ENCODE results near the gene S100B.
A peak's percentile ranks its signal among the peaks of the same experiment; 100 is the strongest.
"Not testable (repeated sequence)": the region's sequence is repeated elsewhere in the genome, so short reads cannot be mapped to it uniquely, and the experiment has no call there.

S100B gene

DNA sequence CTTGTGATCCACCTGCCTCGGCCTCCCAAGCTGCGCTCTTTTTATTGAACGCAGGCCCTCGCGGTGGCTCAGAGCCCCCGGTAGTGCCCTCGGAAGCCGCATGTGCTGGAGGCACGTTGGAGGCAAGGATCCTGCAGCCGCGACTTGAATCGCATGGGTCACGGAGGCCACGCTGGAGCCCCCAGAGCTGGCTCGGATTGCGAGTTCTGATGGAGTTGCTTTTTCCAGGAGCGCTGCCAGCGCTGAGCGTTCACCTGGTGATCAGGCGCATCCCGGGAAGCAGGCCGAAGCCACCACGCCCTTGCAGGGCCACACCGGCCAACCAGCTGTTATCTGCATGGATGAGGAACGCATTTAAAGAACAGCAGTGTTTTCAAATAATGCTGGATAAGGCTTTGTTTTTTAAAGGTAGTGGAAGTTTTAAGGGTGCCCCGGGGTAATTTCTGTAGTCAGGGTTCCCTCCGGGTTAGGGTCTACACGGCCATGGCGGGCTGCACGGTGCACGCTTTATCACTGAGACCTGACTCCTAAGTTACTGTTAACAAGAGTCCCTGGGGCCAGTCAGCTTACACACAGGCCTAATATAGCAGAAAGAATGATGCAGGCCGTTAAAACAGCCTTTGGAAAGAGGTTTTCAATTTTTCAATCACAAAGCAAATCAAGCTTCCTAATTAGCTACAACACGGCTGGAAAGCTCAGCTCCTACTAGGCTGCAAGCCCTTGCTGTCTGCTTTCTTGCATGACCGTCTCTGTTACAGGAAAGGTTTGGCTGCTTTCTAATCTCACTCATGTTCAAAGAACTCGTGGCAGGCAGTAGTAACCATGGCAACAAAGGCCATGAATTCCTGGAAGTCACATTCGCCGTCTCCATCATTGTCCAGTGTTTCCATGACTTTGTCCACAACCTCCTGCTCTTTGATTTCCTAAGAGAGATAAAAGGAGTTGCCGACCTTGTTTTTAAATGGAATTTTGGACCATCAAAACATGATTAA is 6.0 kb downstream of the S100B start:
- FAIRE-seq = peak; percentile 79

- no peak for FAIRE-seq
Measured at GRCh38 chr21:46597896-46598343, 7.0 kb downstream of the S100B start.

DNA sequence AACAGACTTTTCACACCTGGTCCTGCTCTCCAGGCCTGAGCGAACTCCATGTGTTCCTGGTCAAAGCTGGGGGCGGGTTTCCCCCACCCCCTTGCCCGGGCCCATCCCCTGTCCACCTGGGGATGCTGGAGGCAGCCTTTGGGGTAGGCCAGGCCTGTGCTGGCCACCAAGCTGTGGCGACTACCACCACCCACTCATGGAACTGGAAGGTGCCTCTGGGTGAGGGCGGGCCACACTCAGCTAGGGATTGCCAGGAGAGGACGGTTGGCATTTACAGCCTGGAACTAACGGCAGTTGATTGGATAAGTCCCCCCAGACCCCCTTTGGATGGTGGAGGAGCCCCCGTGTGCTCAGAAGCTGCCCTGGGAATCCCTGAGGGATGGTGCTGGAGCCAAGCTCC is 7.9 kb downstream of the S100B start:
- FAIRE-seq = no peak

DNA sequence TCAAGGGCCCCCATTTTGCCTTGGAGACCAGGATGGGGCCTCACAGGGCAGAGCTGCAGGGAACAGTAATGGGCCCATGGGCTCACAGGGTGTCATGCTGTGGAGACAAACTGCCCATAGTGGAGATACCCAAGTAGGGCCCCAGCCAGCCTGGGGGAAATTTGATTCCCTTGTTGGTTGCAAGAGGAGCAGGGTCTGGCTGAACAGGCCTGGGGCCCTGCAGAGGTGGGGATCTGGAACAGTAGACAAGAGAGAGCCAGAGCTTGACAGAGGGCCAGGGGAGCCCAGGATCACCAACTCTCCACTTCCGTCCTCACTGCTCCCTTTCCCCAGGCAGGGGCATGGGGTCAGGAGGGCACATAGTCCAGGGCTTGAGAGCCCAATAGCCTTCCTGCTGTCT is 8.7 kb downstream of the S100B start:
- FAIRE-seq = no peak

- FAIRE-seq = no peak
Measured at GRCh38 chr21:46594276-46594675, 10.6 kb downstream of the S100B start.

GRCh38 chr21:46585191-46585953 is 19.5 kb downstream of the S100B start:
- FAIRE-seq = no peak

DNA sequence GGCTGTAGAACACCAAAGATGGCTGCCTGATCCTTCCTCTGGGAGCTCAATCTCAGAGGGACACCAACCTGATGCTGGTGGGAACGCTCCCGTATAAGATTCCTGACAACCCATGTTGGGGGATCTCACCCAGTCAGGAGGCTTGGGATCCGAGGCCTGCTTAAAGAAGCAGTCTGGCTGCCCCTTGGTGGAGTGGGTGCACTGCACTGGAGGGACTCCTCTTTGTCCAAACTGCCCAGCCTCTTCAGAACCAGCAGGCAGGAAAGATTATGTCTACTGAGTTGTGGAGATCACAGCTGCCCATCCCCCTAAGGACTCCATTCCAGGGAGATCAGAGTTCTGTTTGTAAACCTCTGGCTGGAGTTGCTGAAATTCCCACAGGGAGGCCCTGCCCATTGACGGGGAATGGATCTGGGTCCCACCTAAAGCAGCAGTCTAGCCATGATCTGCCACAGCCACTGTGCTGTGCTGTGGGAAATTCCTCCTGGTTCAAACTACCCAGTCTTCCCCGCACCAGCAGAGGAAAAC is 23.0 kb downstream of the S100B start:
- no peak for FAIRE-seq

DNA sequence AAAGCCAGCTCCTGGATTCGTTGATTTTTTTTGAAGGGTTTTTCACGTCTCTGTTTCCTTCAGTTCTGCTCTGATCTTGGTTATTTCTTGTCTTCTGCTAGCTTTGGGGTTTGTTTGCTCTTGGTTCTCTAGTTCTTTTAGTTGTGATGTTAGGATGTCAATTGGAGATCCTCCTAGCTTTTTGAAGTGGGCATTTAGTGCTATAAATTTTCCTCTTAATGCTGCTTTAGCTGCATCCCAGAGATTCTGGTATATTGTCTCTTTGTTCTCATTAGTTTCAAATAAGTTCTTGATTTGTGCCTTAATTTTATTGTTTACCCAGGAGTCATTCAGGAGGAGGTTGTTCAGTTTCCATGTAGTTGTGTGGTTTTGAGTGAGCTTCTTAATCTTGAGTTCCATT is 25.5 kb downstream of the S100B start:
- not testable (repeated sequence) for FAIRE-seq

GRCh38 chr21:46577786-46578185 is 27.1 kb downstream of the S100B start:
- not testable (repeated sequence) for FAIRE-seq

DNA sequence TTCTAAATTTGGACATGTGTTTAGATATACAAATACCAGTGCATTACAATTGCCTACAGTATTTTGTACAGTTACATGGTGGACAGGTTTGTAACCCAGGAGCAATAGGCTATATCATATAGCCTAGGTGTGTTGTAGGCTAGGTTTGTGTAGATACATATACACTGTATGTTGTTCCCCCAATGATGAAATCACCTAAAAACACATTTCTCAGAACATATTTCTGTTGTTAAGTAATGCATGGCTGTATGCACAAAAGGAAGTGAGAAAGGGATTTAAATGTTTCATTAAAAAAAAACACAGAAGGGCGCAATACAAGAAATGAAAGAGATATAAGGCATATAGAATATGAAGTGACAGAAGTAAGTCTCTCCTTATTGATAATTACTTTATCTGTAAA is 32.0 kb downstream of the S100B start:
- no peak for FAIRE-seq

DNA sequence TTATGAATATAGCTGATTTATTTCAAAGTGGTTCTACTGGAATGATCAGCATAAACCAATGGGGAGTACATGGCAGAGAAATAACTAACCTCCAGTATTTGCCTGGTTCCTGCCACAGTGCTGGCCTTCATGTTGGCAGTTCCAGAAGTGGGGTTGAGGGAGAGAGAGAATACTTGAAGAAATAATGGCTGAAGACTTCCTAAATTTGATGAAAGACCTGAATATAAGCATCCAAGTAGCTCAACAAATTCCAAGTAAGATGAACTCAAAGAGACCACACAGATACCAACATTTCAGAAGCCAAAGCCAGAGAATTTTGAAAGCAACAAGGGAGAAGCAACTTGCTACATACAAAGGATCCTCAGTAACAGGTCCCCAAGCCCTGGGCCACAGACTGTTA is 34.3 kb downstream of the S100B start:
- no peak for FAIRE-seq

DNA sequence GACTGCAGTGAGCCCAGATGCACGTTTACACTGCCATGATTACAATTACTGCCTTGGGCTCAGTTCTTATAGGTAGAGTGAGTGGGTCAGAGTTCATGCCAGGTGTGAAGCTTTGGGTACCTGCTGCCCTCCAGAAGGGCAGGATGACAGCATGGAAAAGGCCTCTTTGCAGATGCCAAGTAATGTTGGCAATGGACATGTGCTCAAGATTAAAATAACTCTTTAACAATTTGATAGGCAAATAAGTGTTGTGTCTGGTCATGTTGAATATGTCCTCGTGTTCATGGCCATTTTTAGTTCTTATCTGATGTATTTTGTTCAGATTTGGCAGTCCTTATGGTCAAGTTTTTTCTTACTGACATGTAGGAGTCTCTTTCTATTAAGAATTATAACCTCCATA is 34.8 kb downstream of the S100B start:
- FAIRE-seq = no peak

DNA sequence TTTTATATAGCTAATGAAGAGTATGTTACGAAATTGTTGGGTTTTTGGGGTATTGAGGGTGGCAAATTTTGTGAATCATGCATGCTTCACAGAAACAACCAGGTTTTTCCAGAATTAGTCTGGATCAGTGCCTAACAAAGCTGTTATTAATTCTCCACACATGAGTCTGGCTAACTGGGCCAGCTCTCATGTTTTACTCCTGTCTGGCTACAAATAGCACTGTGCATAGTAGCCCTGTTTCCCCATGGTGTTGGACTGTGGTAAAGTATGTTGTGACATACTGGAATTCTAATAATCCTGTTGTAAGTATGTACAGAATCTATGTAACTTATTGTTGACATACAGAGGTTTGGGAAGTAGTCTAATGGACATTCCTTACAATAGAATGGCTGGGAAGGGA is 35.8 kb downstream of the S100B start:
- no peak for FAIRE-seq

- FAIRE-seq = no peak
Measured at GRCh38 chr21:46568562-46568961, 36.3 kb downstream of the S100B start.

- no peak for FAIRE-seq
Measured at GRCh38 chr21:46567348-46567747, 37.5 kb downstream of the S100B start.

- FAIRE-seq = no peak
Measured at GRCh38 chr21:46564391-46564790, 40.5 kb downstream of the S100B start.

DNA sequence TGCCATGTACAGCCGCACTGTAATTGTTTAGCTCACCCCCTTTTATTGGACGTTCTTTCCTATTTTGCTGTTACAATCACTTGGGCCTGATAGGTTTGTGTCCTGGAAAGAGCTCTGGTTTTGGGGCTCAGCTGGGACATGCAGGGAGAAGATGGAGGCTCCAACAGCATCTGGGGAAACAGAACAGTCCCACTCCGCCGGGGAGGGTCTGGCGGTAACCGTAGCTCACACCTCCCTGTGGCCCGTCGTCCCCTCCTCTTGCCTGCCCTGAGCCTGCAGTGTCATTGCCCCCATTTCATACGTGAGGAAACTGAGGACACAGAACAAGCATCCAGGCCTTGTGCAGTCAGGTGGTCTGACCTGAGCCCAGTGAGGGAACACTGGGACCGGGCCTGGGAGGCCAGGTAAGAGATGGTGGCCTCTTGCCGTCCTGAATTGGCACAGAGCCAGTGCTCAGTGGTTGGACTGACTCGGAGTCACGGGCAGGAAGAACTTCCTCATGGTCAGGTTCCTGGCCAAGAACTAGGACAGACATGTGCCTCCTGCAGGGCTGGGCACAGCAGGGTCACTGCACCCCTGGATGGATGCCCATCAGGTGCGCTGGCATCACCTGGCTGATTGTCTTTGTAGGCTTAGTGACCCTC is 41.8 kb downstream of the S100B start:
- FAIRE-seq = no peak

DNA sequence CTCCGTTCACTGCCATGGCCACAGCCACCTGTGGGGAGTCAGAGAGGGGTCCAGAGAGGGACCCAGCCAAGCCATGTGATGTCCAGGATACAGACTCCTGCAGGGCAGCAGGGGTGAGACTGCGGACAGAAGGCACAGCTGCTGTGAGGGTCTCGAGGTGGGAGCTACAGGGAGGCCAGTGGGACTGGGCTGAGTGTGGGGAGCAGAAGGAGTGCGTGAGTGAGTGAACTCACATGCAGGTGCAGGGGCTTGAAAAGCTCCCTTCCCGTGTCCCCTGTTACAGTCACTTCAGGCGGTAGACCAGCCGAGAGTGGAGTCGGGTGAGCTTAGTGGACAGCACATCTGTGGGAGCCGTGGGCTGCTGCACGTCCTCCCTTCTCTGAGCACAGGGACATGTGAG is 42.4 kb downstream of the S100B start:
- no peak for FAIRE-seq

GRCh38 chr21:46561445-46562090 is 43.3 kb downstream of the S100B start:
- FAIRE-seq = no peak

DNA sequence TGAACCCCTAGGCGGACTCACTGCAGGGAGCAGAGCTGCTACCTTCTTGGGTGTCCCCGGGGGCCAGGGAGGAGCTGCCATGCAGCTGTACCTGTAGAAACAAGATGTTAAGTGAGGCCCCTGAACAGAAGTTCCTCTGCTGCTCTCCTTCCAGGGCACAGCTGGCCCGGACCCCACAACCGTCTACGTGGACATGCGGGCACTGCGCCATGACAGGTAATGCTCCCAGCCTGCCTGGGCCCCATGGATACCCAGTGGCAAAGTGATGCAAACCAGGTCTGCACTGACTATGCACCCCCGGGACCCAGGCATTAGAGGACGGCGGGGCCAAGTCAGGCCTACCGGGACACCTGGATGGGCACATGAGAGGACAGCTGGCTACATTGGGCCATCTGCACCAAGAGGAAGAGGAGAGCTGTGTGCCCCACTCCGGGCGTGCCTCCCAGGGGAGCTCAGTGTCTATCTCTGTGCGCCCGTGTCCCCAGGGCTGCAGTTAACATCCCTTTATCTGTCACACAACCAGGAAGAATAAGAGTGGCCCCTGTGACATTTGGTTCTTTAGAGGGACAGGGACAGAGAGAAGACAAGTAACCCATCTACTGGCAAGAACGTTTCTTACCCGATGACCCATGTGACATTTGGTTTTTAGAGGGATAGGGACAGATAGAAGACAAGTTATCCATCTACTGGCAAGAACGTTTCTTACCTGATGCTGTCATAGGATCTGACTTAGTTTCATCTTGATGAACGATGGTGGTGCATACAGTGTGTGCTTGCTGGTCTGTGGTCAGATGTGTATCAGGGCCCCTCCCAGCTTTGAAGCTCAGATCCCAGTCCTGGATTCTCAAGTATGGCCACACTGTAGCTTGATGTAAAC is 44.1 kb downstream of the S100B start:
- no peak for FAIRE-seq

GRCh38 chr21:46559291-46559983 is 45.4 kb downstream of the S100B start:
- FAIRE-seq = no peak

All from endometrium (tissue), 2 donors.